SH-SY5Y (cell line): Measurements from ENCODE around the gene RIC8B.

Experiments
- GATA2 ChIP-seq: IDR thresholded peaks from 2 replicates; pipeline ENCODE4 v1.6.1; 2011; ENCODE audit warnings: mild to moderate bottlenecking, low read depth, low read length
- GATA3 ChIP-seq: IDR thresholded peaks from 2 replicates; pipeline ENCODE4 v1.6.1; 2011; ENCODE audit warnings: low read depth, mild to moderate bottlenecking, low read length, moderate library complexity

The RIC8B gene

GRCh38 chr12:106815741-106816140 is 41.3 kb downstream of the RIC8B start:
- TF ChIP-seq GATA3 (no peak), GATA2 (no peak)

GRCh38 chr12:106816231-106816630 is 41.7 kb downstream of the RIC8B start:
- TF ChIP-seq GATA3 (no peak), GATA2 (no peak)

- no peak for TF ChIP-seq GATA3
- no peak for TF ChIP-seq GATA2
These were observed 45.5 kb downstream of the RIC8B start for GRCh38 chr12:106819991-106820390.

GRCh38 chr12:106831699-106832098 is 57.2 kb downstream of the RIC8B start:
- TF ChIP-seq GATA2 (no peak), GATA3 (0 out of 2 replicates have a peak, but pooled peaks have one; percentile 1)

GRCh38 chr12:106837782-106838181 is 63.3 kb downstream of the RIC8B start:
- TF ChIP-seq GATA3: no peak
- no peak for TF ChIP-seq GATA2

GRCh38 chr12:106839333-106839732 is 64.9 kb downstream of the RIC8B start:
- TF ChIP-seq GATA2 (no peak), GATA3 (no peak)

GRCh38 chr12:106840243-106840642 is 65.8 kb downstream of the RIC8B start:
- TF ChIP-seq GATA3: no peak

GRCh38 chr12:106841510-106842302 is 67.2 kb downstream of the RIC8B start:
- no peak for TF ChIP-seq GATA3
- TF ChIP-seq GATA2: no peak; the same call in 1 of the 2 replicates

GRCh38 chr12:106845902-106846301 is 71.4 kb downstream of the RIC8B start:
- no peak for TF ChIP-seq GATA3
- no peak for TF ChIP-seq GATA2

- no peak for TF ChIP-seq GATA2
- TF ChIP-seq GATA3: no peak
These were observed 73.4 kb downstream of the RIC8B start for GRCh38 chr12:106847861-106848260.

- no peak for TF ChIP-seq GATA2
- TF ChIP-seq GATA3: no peak
These were observed 76.8 kb downstream of the RIC8B start for GRCh38 chr12:106851306-106851705.

- TF ChIP-seq GATA3: no peak
- no peak for TF ChIP-seq GATA2
These were observed 80.2 kb downstream of the RIC8B start for GRCh38 chr12:106854723-106855122.

- TF ChIP-seq GATA2: no peak
- TF ChIP-seq GATA3: no peak
These were observed 80.8 kb downstream of the RIC8B start for GRCh38 chr12:106855221-106855758.

- TF ChIP-seq GATA3 (no peak), GATA2 (no peak)
These were observed 87.8 kb downstream of the RIC8B start for GRCh38 chr12:106861984-106862916.

- TF ChIP-seq GATA2 (no peak), GATA3 (no peak)
These were observed 88.7 kb downstream of the RIC8B start for GRCh38 chr12:106863189-106863588.
